GM23248 (cell line): ENCODE results near the gene LPP.

Source experiments
- EZH2 ChIP-seq: fragments of 200-600 bp; sonication (generic); IDR thresholded peaks from 2 replicates; pipeline ENCODE4 v1.6.1; 2018; ENCODE audit warnings: antibody characterized with exemption, mild to moderate bottlenecking; ENCODE audit not compliant: insufficient read depth, poor library complexity, severe bottlenecking
- EZH2phosphoT487 ChIP-seq: fragments of 200-600 bp; sonication (generic); IDR thresholded peaks from 2 replicates; pipeline ENCODE4 v1.6.1; 2018; ENCODE audit warnings: antibody characterized with exemption, moderate library complexity, mild to moderate bottlenecking, low read depth; ENCODE audit not compliant: insufficient read depth

- no peak for TF ChIP-seq EZH2phosphoT487
- no peak for TF ChIP-seq EZH2
These were observed 429.6 kb downstream of the LPP start for GRCh38 chr3:188583341-188584161.
